Stimulated activated CD8-positive, alpha-beta memory T cell treated with anti-CD3 and anti-CD28 coated beads, Interleukin-2, amount 100 ng/mL, for 48 hours (primary cell): ENCODE data around the gene TTLL7.

Experiments used
- DNase-seq, 2 donors: peaks; one replicate each; pipeline ENCODE4 v3.0.0-alpha.2; 2020; ENCODE audit warnings: low read depth in 2 of 2

Gene TTLL7

GRCh38 chr1:83816836-83817235 is 182.1 kb downstream of the TTLL7 start:
- no peak for DNase-seq

- no peak for DNase-seq
These were observed 183.6 kb downstream of the TTLL7 start for GRCh38 chr1:83815330-83815729.
